HCT116 (cell line): ENCODE measurements around the gene LEO1. TPM values are rescaled to one million over a fixed set of nuclear protein-coding genes. Genes with fewer than 3 reads are reported as not detected.

Experiments
- ATAC-seq: fragments of 200-7000 bp; cut with Tn5 transposase; 2 replicates; pipeline ENCODE4 v1.9.1; 2020; ENCODE audit warnings: mild to moderate bottlenecking, moderate library complexity
- BruUV-seq: library from RNA; stranded (reverse); fragments of 400-500 nt; replicated peaks from 2 replicates; lab custom pipeline; 2021; lab: Mats Ljungman, UMichigan
- CTCF ChIA-PET: fragments of 300-600 bp; sonication (Branson Sonifier 250); formaldehyde crosslinking; loops from one replicate; lab custom pipeline; 2021; ENCODE audit warnings: antibody characterized with exemption; lab: Charles Lee
- POLR2A ChIA-PET: fragments of 300-600, 350-600 bp; sonication (Branson Sonifier 250); formaldehyde crosslinking; loops from one replicate; lab custom pipeline; 2021; ENCODE audit warnings: antibody characterized with exemption; lab: Charles Lee
- RAD21 ChIA-PET, 2 experiments: fragments of 300-600 bp; sonication (Branson Sonifier 250); formaldehyde crosslinking; loops; one replicate each; lab custom pipeline; 2023; ENCODE audit warnings: low total read pairs in 2 of 2; ENCODE audit not compliant: uncharacterized antibody in 2 of 2, unreplicated experiment in 2 of 2, low non-redundant PET in 1 of 2; lab: Charles Lee
- DNase-seq: peaks from one replicate; pipeline ENCODE4 v3.0.0-alpha.2; 2010; ENCODE audit warnings: low read depth, low spot score
- H2AFZ ChIP-seq: fragments of 200-600 bp; shearing (Covaris generic), sonication (generic); 2 replicates; pipeline ENCODE4 v1.6.1; 2017; ENCODE audit warnings: low read depth, mixed run types, mixed read lengths, antibody characterized with exemption, low read length; ENCODE audit not compliant: poor library complexity, severe bottlenecking
- H3K27ac ChIP-seq: 2 replicates; pipeline ENCODE4 v1.5.1; 2012; ENCODE audit warnings: low read depth, low read length
- H3K27me3 ChIP-seq: fragments of 200-600 bp; sonication (generic); 2 replicates; pipeline ENCODE4 v1.6.1; 2016; ENCODE audit warnings: mixed run types, low read length, mixed read lengths; ENCODE audit not compliant: insufficient read depth
- H3K36me3 ChIP-seq, 2 experiments: fragments of 200-500 bp in 1 of 2; fragments of 200-600 bp in 1 of 2; sonication (Bioruptor generic) in 1 of 2; sonication (generic) in 1 of 2; 2 replicates each; pipeline versions ENCODE4 v1.5.1 to v1.6.1; 2014 to 2016; ENCODE audit warnings: low read length in 2 of 2, inconsistent platforms in 1 of 2, mixed read lengths in 1 of 2, mixed run types in 1 of 2; ENCODE audit not compliant: insufficient read depth in 2 of 2, control insufficient read depth in 1 of 2
- H3K4me1 ChIP-seq, 2 experiments: fragments of 200-600 bp in 1 of 2; sonication (generic) in 1 of 2; 2 replicates each; pipeline versions ENCODE4 v1.5.1 to v1.6.1; 2012 to 2017; ENCODE audit warnings: low read length in 2 of 2, inconsistent platforms in 1 of 2, mild to moderate bottlenecking in 1 of 2, mixed read lengths in 1 of 2, mixed run types in 1 of 2, moderate library complexity in 1 of 2; ENCODE audit not compliant: insufficient read depth in 2 of 2, control insufficient read depth in 1 of 2
- H3K4me2 ChIP-seq: fragments of 200-600 bp; sonication (generic); 2 replicates; pipeline ENCODE4 v1.6.1; 2017; ENCODE audit warnings: mixed run types, low read length, mixed read lengths
- H3K4me3 ChIP-seq, 2 experiments: fragments of 200-600 bp in 1 of 2; sonication (generic) in 1 of 2; replicated peaks in 1 of 2; 2 replicates each; pipeline ENCODE4 v1.5.1; 2011 to 2016; ENCODE audit warnings: low read length in 2 of 2, control low read depth in 1 of 2, low read depth in 1 of 2, mild to moderate bottlenecking in 1 of 2, mixed read lengths in 1 of 2, mixed run types in 1 of 2
- H3K79me2 ChIP-seq: fragments of 200-600 bp; sonication (generic); 2 replicates; pipeline ENCODE4 v1.6.1; 2017; ENCODE audit warnings: mild to moderate bottlenecking, mixed run types, low read length, moderate library complexity, mixed read lengths; ENCODE audit not compliant: insufficient read depth
- H3K9ac ChIP-seq: fragments of 200-600 bp; sonication (generic); 2 replicates; pipeline ENCODE4 v1.6.1; 2016; ENCODE audit warnings: low read length, mixed read lengths
- H3K9me2 ChIP-seq: fragments of 200-600 bp; sonication (generic), shearing (Covaris generic); 2 replicates; pipeline ENCODE4 v1.6.1; 2017; ENCODE audit warnings: mixed run types, mild to moderate bottlenecking, moderate library complexity; ENCODE audit not compliant: insufficient read depth
- H3K9me3 ChIP-seq, 2 experiments: fragments of 200-500 bp in 1 of 2; fragments of 200-600 bp in 1 of 2; sonication (Bioruptor generic) in 1 of 2; sonication (generic) in 1 of 2; 2 replicates each; pipeline ENCODE4 v1.6.1; 2014 to 2017; ENCODE audit warnings: low read length in 2 of 2, mixed read lengths in 2 of 2, inconsistent platforms in 1 of 2, low read depth in 1 of 2, mild to moderate bottlenecking in 1 of 2, mixed run types in 1 of 2, moderate library complexity in 1 of 2; ENCODE audit not compliant: control insufficient read depth in 1 of 2, insufficient read depth in 1 of 2
- H4K20me1 ChIP-seq: fragments of 200-600 bp; sonication (generic), shearing (Covaris generic); 2 replicates; pipeline ENCODE4 v1.6.1; 2017; ENCODE audit warnings: mixed run types, mild to moderate bottlenecking, moderate library complexity; ENCODE audit not compliant: insufficient read depth
- CBX3 ChIP-seq: IDR thresholded peaks from 2 replicates; pipeline ENCODE4 v1.6.1; 2012; ENCODE audit warnings: low read depth
- EGR1 ChIP-seq: IDR thresholded peaks from 2 replicates; pipeline ENCODE4 v1.6.1; 2012; ENCODE audit warnings: low read depth
- EZH2 ChIP-seq: fragments of 200-600 bp; sonication (generic); IDR thresholded peaks from 2 replicates; pipeline ENCODE4 v1.6.1; 2017; ENCODE audit warnings: antibody characterized with exemption, mixed run types
- EZH2phosphoT487 ChIP-seq: fragments of 200-600 bp; IDR thresholded peaks from 2 replicates; pipeline ENCODE4 v1.6.1; 2018; ENCODE audit warnings: antibody characterized with exemption, borderline replicate concordance
- FOSL1 ChIP-seq: IDR thresholded peaks from 2 replicates; pipeline ENCODE4 v1.6.1; 2012; ENCODE audit warnings: low read depth
- JUND ChIP-seq: IDR thresholded peaks from 2 replicates; pipeline ENCODE4 v1.6.1; 2012
- POLR2A ChIP-seq: IDR thresholded peaks from 2 replicates; pipeline ENCODE4 v1.7.0; 2011; ENCODE audit warnings: borderline replicate concordance; ENCODE audit not compliant: insufficient read depth, insufficient read length; ENCODE audit errors: extremely low read depth
- POLR2AphosphoS5 ChIP-seq: IDR thresholded peaks from 2 replicates; pipeline ENCODE4 v1.6.1; 2011; ENCODE audit warnings: mild to moderate bottlenecking, low read depth, low read length, moderate library complexity
- RAD21 ChIP-seq: IDR thresholded peaks from 2 replicates; pipeline ENCODE4 v1.6.1; 2012; ENCODE audit warnings: low read depth, mild to moderate bottlenecking
- SIN3A ChIP-seq: IDR thresholded peaks from 2 replicates; pipeline ENCODE4 v1.6.1; 2012; ENCODE audit warnings: low read depth
- SP1 ChIP-seq: IDR thresholded peaks from 2 replicates; pipeline ENCODE4 v1.6.1; 2012; ENCODE audit warnings: low read depth
- SRF ChIP-seq: IDR thresholded peaks from 2 replicates; pipeline ENCODE4 v1.6.1; 2012; ENCODE audit warnings: low read depth
- TCF7L2 ChIP-seq: IDR thresholded peaks from 2 replicates; pipeline ENCODE4 v1.7.0; 2011; ENCODE audit warnings: borderline replicate concordance, inconsistent platforms; ENCODE audit not compliant: insufficient read depth, insufficient read length; ENCODE audit errors: extremely low read depth
- YY1 ChIP-seq: IDR thresholded peaks from 2 replicates; pipeline ENCODE4 v1.6.1; 2011; ENCODE audit warnings: low read length, low read depth, moderate library complexity, mild to moderate bottlenecking; ENCODE audit not compliant: insufficient replicate concordance; ENCODE audit errors: extremely low read depth
- ZFX ChIP-seq: fragments of 450-650 bp; IDR thresholded peaks from 2 replicates; pipeline ENCODE4 v1.6.1; 2017
- intact Hi-C: fragments of 100-400 bp; cut with micrococcal nuclease; formaldehyde crosslinking; loops from 2 replicates; pipeline ENCODE4 v1.10.0; 2022
- total RNA-seq: library from RNA; stranded (reverse); gene quantifications from one replicate; pipeline ENCODE4 v1.2.1, GENCODE V29; 2021; ENCODE audit not compliant: unreplicated experiment
- TF ChIP-seq, protein P1 (sequence below): IDR thresholded peaks from 2 replicates; pipeline ENCODE4 v1.6.1; 2012
- TF ChIP-seq, protein P2 (sequence below), 3 experiments: fragments of 200-600 bp in 1 of 3; sonication (generic) in 1 of 3; IDR thresholded peaks in 2 of 3; conservative IDR thresholded peaks in 1 of 3; 2 replicates each; pipeline ENCODE4 v1.5.1; 2012 to 2017; ENCODE audit warnings: low read depth in 2 of 3, low read length in 2 of 3, antibody characterized with exemption in 1 of 3, borderline replicate concordance in 1 of 3, control low read depth in 1 of 3, mild to moderate bottlenecking in 1 of 3, mixed read lengths in 1 of 3, mixed run types in 1 of 3, moderate library complexity in 1 of 3; ENCODE audit not compliant: insufficient read depth in 1 of 3
- TF ChIP-seq, protein P3 (sequence below): IDR thresholded peaks from 2 replicates; pipeline ENCODE4 v1.6.1; 2012; ENCODE audit warnings: low read depth
- TF ChIP-seq, protein P4 (sequence below): IDR thresholded peaks from 2 replicates; pipeline ENCODE4 v1.6.1; 2012

LEO1 gene
- total RNA-seq, 1 experiment from 2014 or later, result 27.8 TPM

DNA sequence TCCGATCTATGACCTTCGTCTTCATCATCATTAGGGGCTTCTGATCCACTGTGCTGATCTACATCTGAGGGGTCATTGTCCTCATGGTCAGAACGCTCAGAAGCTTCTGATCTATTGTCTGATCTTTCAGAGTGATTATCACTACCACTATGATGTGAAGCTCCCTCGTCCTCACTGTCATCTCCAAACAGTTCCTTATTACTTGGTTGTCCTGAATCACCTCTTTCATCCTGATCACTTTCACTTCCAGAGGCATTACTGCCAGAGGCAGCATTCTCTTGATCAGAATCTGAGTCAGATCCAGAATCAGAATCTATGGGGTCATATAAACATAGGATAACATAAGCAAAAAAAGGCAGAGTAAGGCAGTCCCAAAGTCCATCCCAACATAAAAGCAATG lies 5.4 kb downstream of the LEO1 start:
- H2AFZ ChIP-seq, result no peak overlapping the region
- H3K9ac ChIP-seq, result no peak overlapping the region
- no peak for DNase-seq
- no peak overlapping the region for H3K4me3 ChIP-seq
- H3K4me1 ChIP-seq, result peaks cover 9 to 10% of the 10 kb centered on the region in 2 experiments; a peak in 3 of 4 replicates
- RAD21 ChIA-PET, result no interaction called here
- intact Hi-C loops, result no loop called here
- no peaks in the 10 kb centered on the region for H3K9me3 ChIP-seq
- H3K79me2 ChIP-seq, result peaks cover 66% of the 10 kb centered on the region
- no peaks in the 10 kb centered on the region for H3K27me3 ChIP-seq
- no peak overlapping the region for H3K4me2 ChIP-seq
- peaks cover 11 to 21% of the 10 kb centered on the region in 2 experiments; a peak in 3 of 4 replicates for H3K36me3 ChIP-seq
- no peak overlapping the region for H3K27ac ChIP-seq
- POLR2A ChIA-PET, result no interaction called here
- TF ChIP-seq SP1 (no peak), EGR1 (no peak), ZFX (no peak), EZH2phosphoT487 (no peak), SRF (no peak), TCF7L2 (no peak), POLR2A (no peak), JUND (no peak), EZH2 (no peak), CBX3 (no peak), YY1 (no peak), RAD21 (no peak), POLR2AphosphoS5 (no peak), SIN3A (no peak), FOSL1 (no peak)
- TF ChIP-seq, protein P1, sequence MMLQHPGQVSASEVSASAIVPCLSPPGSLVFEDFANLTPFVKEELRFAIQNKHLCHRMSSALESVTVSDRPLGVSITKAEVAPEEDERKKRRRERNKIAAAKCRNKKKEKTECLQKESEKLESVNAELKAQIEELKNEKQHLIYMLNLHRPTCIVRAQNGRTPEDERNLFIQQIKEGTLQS, result no peak
- TF ChIP-seq, protein P2, sequence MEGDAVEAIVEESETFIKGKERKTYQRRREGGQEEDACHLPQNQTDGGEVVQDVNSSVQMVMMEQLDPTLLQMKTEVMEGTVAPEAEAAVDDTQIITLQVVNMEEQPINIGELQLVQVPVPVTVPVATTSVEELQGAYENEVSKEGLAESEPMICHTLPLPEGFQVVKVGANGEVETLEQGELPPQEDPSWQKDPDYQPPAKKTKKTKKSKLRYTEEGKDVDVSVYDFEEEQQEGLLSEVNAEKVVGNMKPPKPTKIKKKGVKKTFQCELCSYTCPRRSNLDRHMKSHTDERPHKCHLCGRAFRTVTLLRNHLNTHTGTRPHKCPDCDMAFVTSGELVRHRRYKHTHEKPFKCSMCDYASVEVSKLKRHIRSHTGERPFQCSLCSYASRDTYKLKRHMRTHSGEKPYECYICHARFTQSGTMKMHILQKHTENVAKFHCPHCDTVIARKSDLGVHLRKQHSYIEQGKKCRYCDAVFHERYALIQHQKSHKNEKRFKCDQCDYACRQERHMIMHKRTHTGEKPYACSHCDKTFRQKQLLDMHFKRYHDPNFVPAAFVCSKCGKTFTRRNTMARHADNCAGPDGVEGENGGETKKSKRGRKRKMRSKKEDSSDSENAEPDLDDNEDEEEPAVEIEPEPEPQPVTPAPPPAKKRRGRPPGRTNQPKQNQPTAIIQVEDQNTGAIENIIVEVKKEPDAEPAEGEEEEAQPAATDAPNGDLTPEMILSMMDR (IDR thresholded peaks at IDR 0.05 in 2 of 3, conservative IDR thresholded peaks at IDR 0.05 in 1 of 3; ENCODE audit: borderline replicate concordance in 1 of 3, insufficient read depth in 1 of 3, low read depth in 2 of 3, low read length in 2 of 3), result no peak
- TF ChIP-seq, protein P3, sequence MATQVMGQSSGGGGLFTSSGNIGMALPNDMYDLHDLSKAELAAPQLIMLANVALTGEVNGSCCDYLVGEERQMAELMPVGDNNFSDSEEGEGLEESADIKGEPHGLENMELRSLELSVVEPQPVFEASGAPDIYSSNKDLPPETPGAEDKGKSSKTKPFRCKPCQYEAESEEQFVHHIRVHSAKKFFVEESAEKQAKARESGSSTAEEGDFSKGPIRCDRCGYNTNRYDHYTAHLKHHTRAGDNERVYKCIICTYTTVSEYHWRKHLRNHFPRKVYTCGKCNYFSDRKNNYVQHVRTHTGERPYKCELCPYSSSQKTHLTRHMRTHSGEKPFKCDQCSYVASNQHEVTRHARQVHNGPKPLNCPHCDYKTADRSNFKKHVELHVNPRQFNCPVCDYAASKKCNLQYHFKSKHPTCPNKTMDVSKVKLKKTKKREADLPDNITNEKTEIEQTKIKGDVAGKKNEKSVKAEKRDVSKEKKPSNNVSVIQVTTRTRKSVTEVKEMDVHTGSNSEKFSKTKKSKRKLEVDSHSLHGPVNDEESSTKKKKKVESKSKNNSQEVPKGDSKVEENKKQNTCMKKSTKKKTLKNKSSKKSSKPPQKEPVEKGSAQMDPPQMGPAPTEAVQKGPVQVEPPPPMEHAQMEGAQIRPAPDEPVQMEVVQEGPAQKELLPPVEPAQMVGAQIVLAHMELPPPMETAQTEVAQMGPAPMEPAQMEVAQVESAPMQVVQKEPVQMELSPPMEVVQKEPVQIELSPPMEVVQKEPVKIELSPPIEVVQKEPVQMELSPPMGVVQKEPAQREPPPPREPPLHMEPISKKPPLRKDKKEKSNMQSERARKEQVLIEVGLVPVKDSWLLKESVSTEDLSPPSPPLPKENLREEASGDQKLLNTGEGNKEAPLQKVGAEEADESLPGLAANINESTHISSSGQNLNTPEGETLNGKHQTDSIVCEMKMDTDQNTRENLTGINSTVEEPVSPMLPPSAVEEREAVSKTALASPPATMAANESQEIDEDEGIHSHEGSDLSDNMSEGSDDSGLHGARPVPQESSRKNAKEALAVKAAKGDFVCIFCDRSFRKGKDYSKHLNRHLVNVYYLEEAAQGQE, result no peak
- TF ChIP-seq, protein P4, sequence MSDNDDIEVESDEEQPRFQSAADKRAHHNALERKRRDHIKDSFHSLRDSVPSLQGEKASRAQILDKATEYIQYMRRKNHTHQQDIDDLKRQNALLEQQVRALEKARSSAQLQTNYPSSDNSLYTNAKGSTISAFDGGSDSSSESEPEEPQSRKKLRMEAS, result no peak
- BruUV-seq, result no TSS peak
- H4K20me1 ChIP-seq, result no peaks in the 10 kb centered on the region
- no peak for ATAC-seq
- CTCF ChIA-PET, result no interaction called here
- H3K9me2 ChIP-seq, result no peaks in the 10 kb centered on the region
